GM23338 (cell line): Measurements from ENCODE around the gene LSP1. TPM values are rescaled to one million over a fixed set of nuclear protein-coding genes. Genes with fewer than 3 reads are reported as not detected.

Source experiments
- ATAC-seq: fragments of 200-7000 bp; cut with Tn5 transposase; 3 replicates; pipeline ENCODE4 v1.9.1; 2020
- DNase-seq: peaks from one replicate; pipeline ENCODE4 v3.0.0-alpha.2; 2015; ENCODE audit warnings: low spot score
- H2AFZ ChIP-seq: fragments of 200-600 bp; sonication (generic); 2 replicates; pipeline ENCODE4 v1.8.0; 2016; ENCODE audit warnings: antibody characterized with exemption, mild to moderate bottlenecking, moderate library complexity
- H3F3A ChIP-seq: fragments of 200-600 bp; sonication (generic); replicated peaks from 2 replicates; pipeline ENCODE4 v1.8.0; 2017; ENCODE audit warnings: antibody characterized with exemption, mixed run types, low read depth
- H3K27ac ChIP-seq: fragments of 200-600 bp; sonication (generic); 2 replicates; pipeline ENCODE4 v1.6.1; 2016; ENCODE audit warnings: low read depth
- H3K27me3 ChIP-seq: fragments of 200-600 bp; sonication (generic); 2 replicates; pipeline ENCODE4 v1.8.0; 2016; ENCODE audit warnings: mild to moderate bottlenecking, mixed run types, moderate library complexity; ENCODE audit not compliant: insufficient read depth
- H3K36me3 ChIP-seq: fragments of 200-600 bp; sonication (generic); 2 replicates; pipeline ENCODE4 v1.8.0; 2016; ENCODE audit warnings: mild to moderate bottlenecking; ENCODE audit not compliant: insufficient read depth
- H3K4me1 ChIP-seq: fragments of 200-600 bp; sonication (generic); 2 replicates; pipeline ENCODE4 v1.8.0; 2016; ENCODE audit warnings: mild to moderate bottlenecking, moderate library complexity; ENCODE audit not compliant: insufficient read depth
- H3K4me2 ChIP-seq: fragments of 200-600 bp; sonication (generic); 2 replicates; pipeline ENCODE4 v1.7.1; 2017; ENCODE audit warnings: mixed run types
- H3K4me3 ChIP-seq: fragments of 200-600 bp; sonication (generic); 2 replicates; pipeline ENCODE4 v1.6.1; 2016; ENCODE audit warnings: mixed run types
- H3K79me2 ChIP-seq: fragments of 200-600 bp; sonication (generic); replicated peaks from 2 replicates; pipeline ENCODE4 v1.8.0; 2017; ENCODE audit warnings: mild to moderate bottlenecking; ENCODE audit not compliant: insufficient read depth
- H3K9me2 ChIP-seq: fragments of 200-600 bp; sonication (generic); 2 replicates; pipeline ENCODE4 v1.8.0; 2017; ENCODE audit not compliant: insufficient read depth
- H4K20me1 ChIP-seq: fragments of 200-600 bp; sonication (generic); replicated peaks from 2 replicates; pipeline ENCODE4 v1.8.0; 2017; ENCODE audit warnings: mild to moderate bottlenecking; ENCODE audit not compliant: insufficient read depth
- H3K27ac Mint-ChIP-seq: 2 replicates; pipeline ENCODE4 v1.8.0; 2020; ENCODE audit warnings: inconsistent platforms, mild to moderate bottlenecking, moderate library complexity, mixed read lengths
- H3K27me3 Mint-ChIP-seq: 3 replicates; pipeline ENCODE4 v1.8.0; 2022; ENCODE audit warnings: low read depth, mild to moderate bottlenecking, moderate library complexity, mixed read lengths, inconsistent platforms; ENCODE audit not compliant: insufficient read depth, poor library complexity
- H3K36me3 Mint-ChIP-seq: 3 replicates; pipeline ENCODE4 v1.8.0; 2021; ENCODE audit warnings: low read depth, mild to moderate bottlenecking, inconsistent platforms, moderate library complexity, mixed read lengths
- H3K4me1 Mint-ChIP-seq: 3 replicates; pipeline ENCODE4 v1.8.0; 2020; ENCODE audit warnings: mild to moderate bottlenecking, inconsistent platforms, mixed read lengths
- H3K4me3 Mint-ChIP-seq: 3 replicates; pipeline ENCODE4 v1.8.0; 2021; ENCODE audit warnings: moderate library complexity, mild to moderate bottlenecking, inconsistent platforms, mixed read lengths
- H3K9me3 Mint-ChIP-seq: 3 replicates; pipeline ENCODE4 v1.8.0; 2020; ENCODE audit warnings: moderate library complexity, mild to moderate bottlenecking, inconsistent platforms, mixed read lengths
- JUNB ChIP-seq: IDR thresholded peaks from one replicate; pipeline ENCODE4 v1.6.1; 2016; ENCODE audit warnings: antibody characterized with exemption; ENCODE audit not compliant: unreplicated experiment
- NANOG ChIP-seq: IDR thresholded peaks from 2 replicates; pipeline ENCODE4 v1.6.1; 2016; ENCODE audit warnings: antibody characterized with exemption, borderline replicate concordance
- POLR2AphosphoS5 ChIP-seq: IDR thresholded peaks from 2 replicates; pipeline ENCODE4 v1.6.1; 2016; ENCODE audit warnings: antibody characterized with exemption, low read depth
- STAT1 ChIP-seq: IDR thresholded peaks from one replicate; pipeline ENCODE4 v1.6.1; 2016; ENCODE audit warnings: antibody characterized with exemption; ENCODE audit not compliant: unreplicated experiment
- polyA plus RNA-seq: library from polyadenylated mRNA; unstranded; fragments of >200 nt; fragmentation: Nextera tagmentation; extraction: Ambion mirVana; gene quantifications from 2 replicates; pipeline ENCODE4 v1.2.1, GENCODE V29; 2016
- total RNA-seq: library from RNA; depleted of rRNA; stranded (reverse); fragments of >200 nt; shearing (Covaris generic); gene quantifications from 2 replicates; pipeline ENCODE4 v1.2.3, GENCODE V29; 2014
- TF ChIP-seq, protein P1 (sequence below): fragments of 250-450 bp; sonication (Bioruptor Pico); IDR thresholded peaks from 2 replicates; pipeline ENCODE4 v1.5.0; 2020; ENCODE audit warnings: mild to moderate bottlenecking, moderate library complexity
- TF ChIP-seq, protein P2 (sequence below): IDR thresholded peaks from 2 replicates; pipeline ENCODE4 v1.6.1; 2016; ENCODE audit warnings: antibody characterized with exemption

Gene LSP1
- total and polyA plus RNA-seq, 2 experiments from 2014 or later, result 0.84 TPM; not detected in 1

DNA sequence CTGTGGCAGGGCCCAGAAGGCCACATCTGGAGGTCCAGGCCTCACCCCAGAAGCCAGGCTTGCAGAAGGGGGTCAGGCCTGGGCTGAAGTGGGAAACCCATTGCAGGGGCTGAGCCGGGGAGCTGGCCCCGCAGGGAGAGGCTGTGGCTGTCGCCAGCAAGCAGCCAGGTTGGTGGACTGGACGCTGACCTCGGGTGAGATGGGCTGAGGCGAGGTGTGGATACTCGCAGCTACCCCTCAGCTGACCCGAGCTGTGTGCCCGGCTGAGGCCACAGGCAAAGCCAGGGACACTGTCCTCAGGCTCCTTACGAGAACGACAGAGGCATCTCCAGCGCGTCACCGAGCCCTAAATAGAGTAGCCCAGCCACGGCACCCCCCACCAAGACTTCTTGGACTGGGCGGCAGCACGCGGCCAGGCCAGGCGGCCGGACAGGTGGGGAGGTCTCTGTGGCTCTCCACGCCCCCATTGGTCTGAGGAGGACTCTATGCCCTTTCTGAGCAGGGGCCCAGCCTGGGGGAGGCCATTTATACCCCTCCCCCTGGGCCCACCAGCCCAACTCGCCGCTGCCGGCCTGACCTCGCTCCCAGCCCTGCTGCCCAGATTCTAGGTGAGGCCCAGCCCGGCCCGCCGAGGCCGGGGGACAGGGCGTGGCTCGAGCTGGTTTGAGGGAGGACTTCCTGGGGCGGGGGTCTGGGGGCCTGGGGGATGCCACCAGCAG is 14.3 kb upstream of the LSP1 start, which contains the start of gene TNNI2 (continued):
- TF ChIP-seq, protein P1, sequence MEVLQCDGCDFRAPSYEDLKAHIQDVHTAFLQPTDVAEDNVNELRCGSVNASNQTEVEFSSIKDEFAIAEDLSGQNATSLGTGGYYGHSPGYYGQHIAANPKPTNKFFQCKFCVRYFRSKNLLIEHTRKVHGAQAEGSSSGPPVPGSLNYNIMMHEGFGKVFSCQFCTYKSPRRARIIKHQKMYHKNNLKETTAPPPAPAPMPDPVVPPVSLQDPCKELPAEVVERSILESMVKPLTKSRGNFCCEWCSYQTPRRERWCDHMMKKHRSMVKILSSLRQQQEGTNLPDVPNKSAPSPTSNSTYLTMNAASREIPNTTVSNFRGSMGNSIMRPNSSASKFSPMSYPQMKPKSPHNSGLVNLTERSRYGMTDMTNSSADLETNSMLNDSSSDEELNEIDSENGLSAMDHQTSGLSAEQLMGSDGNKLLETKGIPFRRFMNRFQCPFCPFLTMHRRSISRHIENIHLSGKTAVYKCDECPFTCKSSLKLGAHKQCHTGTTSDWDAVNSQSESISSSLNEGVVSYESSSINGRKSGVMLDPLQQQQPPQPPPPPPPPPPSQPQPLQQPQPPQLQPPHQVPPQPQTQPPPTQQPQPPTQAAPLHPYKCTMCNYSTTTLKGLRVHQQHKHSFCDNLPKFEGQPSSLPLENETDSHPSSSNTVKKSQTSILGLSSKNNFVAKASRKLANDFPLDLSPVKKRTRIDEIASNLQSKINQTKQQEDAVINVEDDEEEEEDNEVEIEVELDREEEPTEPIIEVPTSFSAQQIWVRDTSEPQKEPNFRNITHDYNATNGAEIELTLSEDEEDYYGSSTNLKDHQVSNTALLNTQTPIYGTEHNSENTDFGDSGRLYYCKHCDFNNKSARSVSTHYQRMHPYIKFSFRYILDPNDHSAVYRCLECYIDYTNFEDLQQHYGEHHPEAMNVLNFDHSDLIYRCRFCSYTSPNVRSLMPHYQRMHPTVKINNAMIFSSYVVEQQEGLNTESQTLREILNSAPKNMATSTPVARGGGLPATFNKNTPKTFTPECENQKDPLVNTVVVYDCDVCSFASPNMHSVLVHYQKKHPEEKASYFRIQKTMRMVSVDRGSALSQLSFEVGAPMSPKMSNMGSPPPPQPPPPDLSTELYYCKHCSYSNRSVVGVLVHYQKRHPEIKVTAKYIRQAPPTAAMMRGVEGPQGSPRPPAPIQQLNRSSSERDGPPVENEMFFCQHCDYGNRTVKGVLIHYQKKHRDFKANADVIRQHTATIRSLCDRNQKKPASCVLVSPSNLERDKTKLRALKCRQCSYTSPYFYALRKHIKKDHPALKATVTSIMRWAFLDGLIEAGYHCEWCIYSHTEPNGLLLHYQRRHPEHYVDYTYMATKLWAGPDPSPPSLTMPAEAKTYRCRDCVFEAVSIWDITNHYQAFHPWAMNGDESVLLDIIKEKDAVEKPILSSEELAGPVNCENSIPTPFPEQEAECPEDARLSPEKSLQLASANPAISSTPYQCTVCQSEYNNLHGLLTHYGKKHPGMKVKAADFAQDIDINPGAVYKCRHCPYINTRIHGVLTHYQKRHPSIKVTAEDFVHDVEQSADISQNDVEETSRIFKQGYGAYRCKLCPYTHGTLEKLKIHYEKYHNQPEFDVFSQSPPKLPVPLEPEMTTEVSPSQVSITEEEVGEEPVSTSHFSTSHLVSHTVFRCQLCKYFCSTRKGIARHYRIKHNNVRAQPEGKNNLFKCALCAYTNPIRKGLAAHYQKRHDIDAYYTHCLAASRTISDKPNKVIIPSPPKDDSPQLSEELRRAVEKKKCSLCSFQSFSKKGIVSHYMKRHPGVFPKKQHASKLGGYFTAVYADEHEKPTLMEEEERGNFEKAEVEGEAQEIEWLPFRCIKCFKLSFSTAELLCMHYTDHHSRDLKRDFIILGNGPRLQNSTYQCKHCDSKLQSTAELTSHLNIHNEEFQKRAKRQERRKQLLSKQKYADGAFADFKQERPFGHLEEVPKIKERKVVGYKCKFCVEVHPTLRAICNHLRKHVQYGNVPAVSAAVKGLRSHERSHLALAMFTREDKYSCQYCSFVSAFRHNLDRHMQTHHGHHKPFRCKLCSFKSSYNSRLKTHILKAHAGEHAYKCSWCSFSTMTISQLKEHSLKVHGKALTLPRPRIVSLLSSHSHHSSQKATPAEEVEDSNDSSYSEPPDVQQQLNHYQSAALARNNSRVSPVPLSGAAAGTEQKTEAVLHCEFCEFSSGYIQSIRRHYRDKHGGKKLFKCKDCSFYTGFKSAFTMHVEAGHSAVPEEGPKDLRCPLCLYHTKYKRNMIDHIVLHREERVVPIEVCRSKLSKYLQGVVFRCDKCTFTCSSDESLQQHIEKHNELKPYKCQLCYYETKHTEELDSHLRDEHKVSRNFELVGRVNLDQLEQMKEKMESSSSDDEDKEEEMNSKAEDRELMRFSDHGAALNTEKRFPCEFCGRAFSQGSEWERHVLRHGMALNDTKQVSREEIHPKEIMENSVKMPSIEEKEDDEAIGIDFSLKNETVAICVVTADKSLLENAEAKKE (CRISPR knock-in tag), result no peak
- TF ChIP-seq NANOG (no peak), JUNB (no peak)

DNA sequence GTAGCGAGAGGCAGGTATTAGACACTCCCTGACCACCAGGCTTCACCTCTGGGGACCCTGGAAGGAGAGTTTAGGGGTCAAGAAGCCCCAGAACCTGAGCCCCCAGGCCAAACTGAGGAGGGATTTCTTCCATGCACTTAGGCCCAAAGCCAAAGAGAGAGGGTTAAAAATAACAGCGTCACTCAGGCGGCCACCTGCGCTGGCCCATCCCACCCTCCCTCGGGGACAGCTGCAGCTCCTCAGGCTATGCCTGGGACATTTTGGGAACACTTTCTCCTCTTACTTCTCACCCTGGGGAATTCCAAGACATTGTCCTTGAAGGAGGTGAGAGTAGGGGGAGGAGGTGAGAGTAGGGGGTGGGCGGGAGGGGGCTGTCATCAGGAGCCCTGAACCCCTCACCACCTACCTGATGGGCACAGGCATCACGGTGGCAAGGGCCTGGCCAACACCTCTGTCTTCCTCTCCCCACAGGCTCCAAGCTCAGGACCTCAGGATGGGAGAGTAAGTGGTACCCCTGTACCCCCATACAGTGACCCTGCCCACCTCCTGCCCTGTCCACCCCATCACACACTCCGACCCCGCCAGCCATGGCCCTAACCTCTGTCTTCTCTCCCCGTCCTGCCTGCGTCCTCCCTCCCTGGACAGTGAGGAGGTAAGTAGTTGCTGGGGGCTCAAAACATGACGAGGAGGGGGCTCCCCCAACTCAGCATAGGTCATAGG is 13.5 kb upstream of the LSP1 start:
- H3K36me3 ChIP-seq, result no peaks in the 10 kb centered on the region
- Mint-ChIP-seq H3K27me3 (no peaks in the 10 kb centered on the region), H3K4me3 (no peak overlapping the region), H3K9me3 (no peaks in the 10 kb centered on the region), H3K36me3 (no peaks in the 10 kb centered on the region), H3K27ac (no peak overlapping the region), H3K4me1 (no peaks in the 10 kb centered on the region)
- no peaks in the 10 kb centered on the region for H3K27me3 ChIP-seq
- no peak overlapping the region for H3K4me3 ChIP-seq
- no peak overlapping the region for H3K27ac ChIP-seq
- H3K79me2 ChIP-seq, result no peaks in the 10 kb centered on the region
- no peak overlapping the region for H3K4me2 ChIP-seq
- ATAC-seq (no peak), DNase-seq (no peak)
- no peak overlapping the region for H2AFZ ChIP-seq
- no peaks in the 10 kb centered on the region for H3K4me1 ChIP-seq
- H3F3A ChIP-seq, result no peaks in the 10 kb centered on the region
- no peaks in the 10 kb centered on the region for H4K20me1 ChIP-seq
- no peaks in the 10 kb centered on the region for H3K9me2 ChIP-seq
- TF ChIP-seq JUNB (no peak), POLR2AphosphoS5 (no peak), STAT1 (no peak), NANOG (no peak)
- TF ChIP-seq, protein P1 (CRISPR knock-in tag), result no peak
- TF ChIP-seq, protein P2, sequence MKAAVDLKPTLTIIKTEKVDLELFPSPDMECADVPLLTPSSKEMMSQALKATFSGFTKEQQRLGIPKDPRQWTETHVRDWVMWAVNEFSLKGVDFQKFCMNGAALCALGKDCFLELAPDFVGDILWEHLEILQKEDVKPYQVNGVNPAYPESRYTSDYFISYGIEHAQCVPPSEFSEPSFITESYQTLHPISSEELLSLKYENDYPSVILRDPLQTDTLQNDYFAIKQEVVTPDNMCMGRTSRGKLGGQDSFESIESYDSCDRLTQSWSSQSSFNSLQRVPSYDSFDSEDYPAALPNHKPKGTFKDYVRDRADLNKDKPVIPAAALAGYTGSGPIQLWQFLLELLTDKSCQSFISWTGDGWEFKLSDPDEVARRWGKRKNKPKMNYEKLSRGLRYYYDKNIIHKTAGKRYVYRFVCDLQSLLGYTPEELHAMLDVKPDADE, result no peak
